IMR-90 (cell line): Measurements from ENCODE around the gene SNX5. TPM values are rescaled to one million over a fixed set of nuclear protein-coding genes. Genes with fewer than 3 reads are reported as not detected.

ENCODE experiments used
- ATAC-seq: fragments of 200-7000 bp; cut with Tn5 transposase; 2 replicates; pipeline ENCODE4 v1.9.1; 2020; ENCODE audit warnings: low read depth, mild to moderate bottlenecking, moderate library complexity
- BruUV-seq: library from RNA; stranded (reverse); fragments of 400-500 nt; replicated peaks from 2 replicates; lab custom pipeline; 2021; lab: Mats Ljungman, UMichigan
- CTCF ChIA-PET: fragments of 300-600 bp; formaldehyde crosslinking; extraction: SDS; loops from one replicate; lab custom pipeline; 2021; ENCODE audit warnings: antibody characterized with exemption; lab: Yijun Ruan, JAX
- POLR2A ChIA-PET: fragments of 300-600 bp; sonication (Branson Sonifier 250); formaldehyde crosslinking; loops from one replicate; lab custom pipeline; 2022; ENCODE audit warnings: antibody characterized with exemption; ENCODE audit not compliant: unreplicated experiment; lab: Charles Lee
- DNase-seq: peaks from one replicate; pipeline ENCODE4 v3.0.0; 2013
- H2AFZ ChIP-seq: replicated peaks from 2 replicates; pipeline ENCODE3; 2013; ENCODE audit warnings: low read length, mild to moderate bottlenecking; ENCODE audit not compliant: poor library complexity
- H2AK5ac ChIP-seq: 2 replicates; pipeline ENCODE4 v1.6.1; 2013; ENCODE audit warnings: low read depth, low read length, inconsistent platforms
- H2AK9ac ChIP-seq: replicated peaks from 2 replicates; pipeline ENCODE3; 2013; ENCODE audit warnings: mild to moderate bottlenecking, low read depth, low read length, moderate library complexity; ENCODE audit not compliant: poor library complexity
- H2BK120ac ChIP-seq: 2 replicates; pipeline ENCODE4 v1.6.1; 2013; ENCODE audit warnings: low read depth, low read length, inconsistent platforms
- H2BK15ac ChIP-seq: 3 replicates; pipeline ENCODE4 v1.6.1; 2013; ENCODE audit warnings: low read depth, low read length, inconsistent platforms
- H2BK20ac ChIP-seq: 2 replicates; pipeline ENCODE4 v1.6.1; 2013; ENCODE audit warnings: low read depth, mild to moderate bottlenecking, inconsistent platforms, low read length, moderate library complexity
- H2BK5ac ChIP-seq: 2 replicates; pipeline ENCODE4 v1.6.1; 2013; ENCODE audit warnings: mild to moderate bottlenecking, low read depth, low read length, inconsistent platforms; ENCODE audit not compliant: poor library complexity, severe bottlenecking
- H3K14ac ChIP-seq: replicated peaks from 2 replicates; pipeline ENCODE4 v1.6.1; 2013; ENCODE audit warnings: low read depth, low read length, inconsistent platforms
- H3K18ac ChIP-seq: 2 replicates; pipeline ENCODE4 v1.6.1; 2013; ENCODE audit warnings: low read depth, low read length, control low read depth
- H3K23ac ChIP-seq: 2 replicates; pipeline ENCODE4 v1.6.1; 2013; ENCODE audit warnings: low read depth, low read length, inconsistent platforms
- H3K27ac ChIP-seq: 2 replicates; pipeline ENCODE4 v1.5.1; 2013; ENCODE audit warnings: mild to moderate bottlenecking, control low read depth, low read length; ENCODE audit not compliant: insufficient read depth
- H3K27me3 ChIP-seq: 2 replicates; pipeline ENCODE4 v1.6.1; 2013; ENCODE audit warnings: low read length; ENCODE audit not compliant: control insufficient read depth, insufficient read depth
- H3K36me3 ChIP-seq: 2 replicates; pipeline ENCODE4 v1.6.1; 2013; ENCODE audit warnings: low read length, mixed read lengths; ENCODE audit not compliant: control insufficient read depth, insufficient read depth
- H3K4ac ChIP-seq: 2 replicates; pipeline ENCODE4 v1.6.1; 2013; ENCODE audit warnings: low read depth, low read length, inconsistent platforms
- H3K4me1 ChIP-seq: 2 replicates; pipeline ENCODE4 v1.6.1; 2013; ENCODE audit warnings: low read length, mixed read lengths; ENCODE audit not compliant: control insufficient read depth, insufficient read depth
- H3K4me2 ChIP-seq: 2 replicates; pipeline ENCODE4 v1.6.1; 2013; ENCODE audit warnings: low read depth, mild to moderate bottlenecking, control low read depth, low read length, moderate library complexity
- H3K4me3 ChIP-seq: 2 replicates; pipeline ENCODE4 v1.5.1; 2013; ENCODE audit warnings: low read depth, mild to moderate bottlenecking, control low read depth, low read length, moderate library complexity; ENCODE audit not compliant: insufficient read depth
- H3K56ac ChIP-seq: 2 replicates; pipeline ENCODE4 v1.6.1; 2013; ENCODE audit warnings: low read length, inconsistent platforms; ENCODE audit not compliant: insufficient read depth; ENCODE audit errors: extremely low read depth
- H3K79me1 ChIP-seq, 2 experiments: 2 replicates each; pipeline ENCODE4 v1.6.1; 2013; ENCODE audit warnings: low read length in 2 of 2, inconsistent platforms in 1 of 2, low read depth in 1 of 2
- H3K9ac ChIP-seq: 2 replicates; pipeline ENCODE4 v1.6.1; 2013; ENCODE audit warnings: low read depth, low read length, control low read depth
- H3K9me1 ChIP-seq: 2 replicates; pipeline ENCODE4 v1.6.1; 2013; ENCODE audit warnings: low read length, inconsistent platforms; ENCODE audit not compliant: insufficient read depth
- H3K9me3 ChIP-seq: 2 replicates; pipeline ENCODE4 v1.6.1; 2013; ENCODE audit warnings: low read length; ENCODE audit not compliant: control insufficient read depth, insufficient read depth
- H4K20me1 ChIP-seq: 2 replicates; pipeline ENCODE4 v1.6.1; 2013; ENCODE audit warnings: low read length, inconsistent platforms; ENCODE audit not compliant: insufficient read depth
- H4K5ac ChIP-seq: 2 replicates; pipeline ENCODE4 v1.6.1; 2013; ENCODE audit warnings: mild to moderate bottlenecking, low read depth, low read length, control low read depth
- H4K8ac ChIP-seq, 2 experiments: 2 replicates each; pipeline ENCODE4 v1.6.1; 2013; ENCODE audit warnings: low read depth in 2 of 2, low read length in 2 of 2, control low read depth in 1 of 2, inconsistent platforms in 1 of 2
- H4K91ac ChIP-seq: 2 replicates; pipeline ENCODE4 v1.6.1; 2013; ENCODE audit warnings: low read depth, low read length, inconsistent platforms; ENCODE audit not compliant: insufficient read depth
- CEBPB ChIP-seq: IDR thresholded peaks from 2 replicates; pipeline ENCODE4 v1.6.1; 2012; ENCODE audit warnings: low read depth, low read length, improper control_type of control experiment
- SMC3 ChIP-seq: fragments of 150-350 bp; IDR thresholded peaks from 2 replicates; pipeline ENCODE4 v1.6.1; 2016; ENCODE audit warnings: low read depth, mild to moderate bottlenecking, antibody characterized with exemption, low read length, moderate library complexity
- WGBS, 2 experiments: methylation state at CpG; one replicate each; pipeline versions ENCODE4 v1.1.5 to v1.1.7; 2013; ENCODE audit warnings: missing lambda C conversion rate in 2 of 2; ENCODE audit not compliant: insufficient read length in 1 of 2; ENCODE audit errors: extremely low coverage in 2 of 2; 5-methylcytosine and 5-hydroxymethylcytosine counted together
- dilution Hi-C: fragments of 300-500 bp; cut with HindIII; formaldehyde crosslinking; loops from one replicate; pipeline ENCODE4 v1.14.3; 2018; ENCODE audit warnings: low sequenced_read_pairs; ENCODE audit not compliant: unreplicated experiment
- in situ Hi-C: fragments of 300-500 bp; cut with MboI; formaldehyde crosslinking; loops from 3 replicates; pipeline ENCODE4 v1.14.3; 2019; ENCODE audit warnings: low sequenced_read_pairs, inconsistent platforms, mixed read lengths
- intact Hi-C: fragments of 100-400 bp; cut with micrococcal nuclease; formaldehyde crosslinking; loops from 2 replicates; pipeline ENCODE4 v1.10.0; 2022
- polyA plus RNA-seq, 3 experiments: library from polyadenylated mRNA; depleted of rRNA; stranded (reverse); fragments of >200 nt; gene quantifications; 2 replicates each; pipeline ENCODE4 v1.2.3, GENCODE V29; 2012; ENCODE audit warnings: low replicate concordance in 1 of 3
- total RNA-seq: library from RNA; depleted of rRNA; stranded (reverse); fragments of >200 nt; gene quantifications from 2 replicates; pipeline ENCODE4 v1.2.3, GENCODE V29; 2012

Gene SNX5
- total and polyA plus RNA-seq, 2 of the 4 experiments (the other 2 are of a cell fraction), result 65.4 to 92.8 TPM

GRCh38 chr20:17990278-17990972, 21.8 kb upstream of the SNX5 start:
- dilution Hi-C loops (no loop called here), intact Hi-C loops (loop anchor here (2.0 kb wide), 1 partner anchor 18 kb away; no protein-coding TSS in a partner anchor), in situ Hi-C loops (loop anchor here (10.0 kb wide), 1 partner anchor 476 kb away; no protein-coding TSS in a partner anchor)
- Histone ChIP-seq H3K4me1 (peaks cover 4% of the 10 kb centered on the region; the same call in 1 of the 2 replicates), H4K91ac (no peak overlapping the region), H2AFZ (no peak overlapping the region), H3K4me2 (no peak overlapping the region; the same call in 1 of the 2 replicates), H3K36me3 (no peaks in the 10 kb centered on the region; the same call in 1 of the 2 replicates), H3K4ac (no peak overlapping the region), H2BK20ac (no peak overlapping the region), H2AK9ac (no peak overlapping the region), H3K4me3 (no peak overlapping the region), H3K56ac (no peak overlapping the region), H2BK5ac (no peak overlapping the region), H3K9ac (no peak overlapping the region), H3K18ac (no peak overlapping the region), H4K5ac (no peak overlapping the region), H3K27me3 (no peaks in the 10 kb centered on the region), H3K9me3 (no peaks in the 10 kb centered on the region), H4K20me1 (no peaks in the 10 kb centered on the region), H4K8ac (no peak overlapping the region), H2BK15ac (no peak overlapping the region), H3K14ac (no peak overlapping the region), H3K23ac (no peak overlapping the region), H3K9me1 (0 out of 2 replicates have a peak, but pooled peaks cover 3% of the 10 kb centered on the region), H3K27ac (no peak overlapping the region), H2AK5ac (no peak overlapping the region), H2BK120ac (no peak overlapping the region), H3K79me1 (no peaks in the 10 kb centered on the region; a peak in 2 of 4 replicates)
- WGBS, 2 experiments, result no CpG with 5 or more reads among the region's 10 CpGs
- BruUV-seq, result no TSS peak
- ChIA-PET CTCF (no interaction called here), POLR2A (no interaction called here)
- DNase-seq (peak; percentile 58), ATAC-seq (peak; percentile 69)
- TF ChIP-seq CEBPB, result peak; percentile 97
- TF ChIP-seq SMC3, result no peak
